CD14-positive monocyte (primary cell): ENCODE results near the gene SHISA6. TPM values are rescaled to one million over a fixed set of nuclear protein-coding genes. Genes with fewer than 3 reads are reported as not detected.

Source experiments
- DNase-seq, 3 donors: peaks; one replicate each; pipeline ENCODE4 v3.0.0-alpha.2; 2011 to 2022
- H2AFZ ChIP-seq: 2 replicates; pipeline ENCODE4 v1.6.0; 2012; ENCODE audit warnings: mild to moderate bottlenecking, low read depth, low read length, inconsistent platforms; ENCODE audit not compliant: insufficient read depth, poor library complexity, severe bottlenecking
- H3K27ac ChIP-seq, 2 donors: 1 replicate in 1 of 2; 2 replicates in 1 of 2; pipeline ENCODE4 v1.5.1; 2012 to 2013; ENCODE audit warnings: low read length in 2 of 2, control low read depth in 1 of 2, inconsistent platforms in 1 of 2, low read depth in 1 of 2, mild to moderate bottlenecking in 1 of 2
- H3K27me3 ChIP-seq, 2 donors: one replicate each; pipeline versions ENCODE4 v1.6.0 to v1.6.1; 2011 to 2013; ENCODE audit warnings: low read length in 2 of 2; ENCODE audit not compliant: control insufficient read depth in 2 of 2, insufficient read depth in 2 of 2
- H3K36me3 ChIP-seq, 2 donors: replicated peaks in 1 of 2; 1 replicate in 1 of 2; 2 replicates in 1 of 2; pipeline versions ENCODE4 v1.5.1 to v1.6.1; 2012 to 2013; ENCODE audit warnings: low read length in 2 of 2, control low read depth in 1 of 2, inconsistent platforms in 1 of 2, mild to moderate bottlenecking in 1 of 2; ENCODE audit not compliant: insufficient read depth in 2 of 2, control insufficient read depth in 1 of 2
- H3K4me1 ChIP-seq, 2 donors: 1 replicate in 1 of 2; 2 replicates in 1 of 2; pipeline versions ENCODE4 v1.5.1 to v1.6.1; 2012 to 2013; ENCODE audit warnings: low read length in 2 of 2, control low read depth in 1 of 2, inconsistent platforms in 1 of 2, mild to moderate bottlenecking in 1 of 2, moderate library complexity in 1 of 2; ENCODE audit not compliant: insufficient read depth in 2 of 2, control insufficient read depth in 1 of 2
- H3K4me2 ChIP-seq: replicated peaks from 2 replicates; pipeline ENCODE3; 2012; ENCODE audit warnings: low read length, moderate library complexity, mild to moderate bottlenecking; ENCODE audit not compliant: poor library complexity, severe bottlenecking; ENCODE audit errors: extremely low read depth
- H3K4me3 ChIP-seq, 3 experiments: fragments of 200-600 bp in 1 of 3; sonication (generic) in 1 of 3; replicated peaks in 1 of 3; 1 replicate in 2 of 3; 2 replicates in 1 of 3; pipeline ENCODE4 v1.5.1; 2011 to 2013; ENCODE audit warnings: low read length in 3 of 3, mild to moderate bottlenecking in 3 of 3, control low read depth in 2 of 3, low read depth in 2 of 3, inconsistent platforms in 1 of 3, moderate library complexity in 1 of 3
- H3K79me2 ChIP-seq: 2 replicates; pipeline ENCODE4 v1.6.0; 2012; ENCODE audit warnings: mild to moderate bottlenecking, control low read depth, inconsistent platforms, low read length, moderate library complexity; ENCODE audit not compliant: insufficient read depth
- H3K9ac ChIP-seq: 2 replicates; pipeline ENCODE4 v1.6.0; 2017; ENCODE audit warnings: low read length, mild to moderate bottlenecking; ENCODE audit not compliant: insufficient read depth, poor library complexity, severe bottlenecking
- H3K9me3 ChIP-seq, 2 donors: replicated peaks in 1 of 2; 1 replicate in 1 of 2; 2 replicates in 1 of 2; pipeline versions ENCODE4 v1.5.1 to v1.6.1; 2012 to 2013; ENCODE audit warnings: low read length in 2 of 2, control low read depth in 1 of 2; ENCODE audit not compliant: control insufficient read depth in 1 of 2, insufficient read depth in 1 of 2
- H4K20me1 ChIP-seq: 2 replicates; pipeline ENCODE4 v1.6.0; 2012; ENCODE audit warnings: mild to moderate bottlenecking, low read length, control low read depth, moderate library complexity; ENCODE audit not compliant: insufficient read depth
- H3K27ac Mint-ChIP-seq, 7 donors: one replicate each; pipeline ENCODE4 v1.8.0; 2020; ENCODE audit warnings: mild to moderate bottlenecking in 7 of 7, mixed read lengths in 7 of 7, moderate library complexity in 6 of 7, inconsistent platforms in 2 of 7
- H3K27me3 Mint-ChIP-seq, 3 donors: one replicate each; pipeline ENCODE4 v1.8.0; 2021 to 2022; ENCODE audit warnings: low read depth in 3 of 3, mild to moderate bottlenecking in 3 of 3, mixed read lengths in 3 of 3, moderate library complexity in 3 of 3, inconsistent platforms in 1 of 3
- H3K36me3 Mint-ChIP-seq, 2 donors: one replicate each; pipeline ENCODE4 v1.8.0; 2020; ENCODE audit warnings: mixed read lengths in 2 of 2, inconsistent platforms in 1 of 2, mild to moderate bottlenecking in 1 of 2
- H3K4me1 Mint-ChIP-seq: one replicate; pipeline ENCODE4 v1.8.0; 2020; ENCODE audit warnings: mild to moderate bottlenecking, mixed read lengths
- H3K4me3 Mint-ChIP-seq, 2 donors: one replicate each; pipeline ENCODE4 v1.8.0; 2020; ENCODE audit warnings: mild to moderate bottlenecking in 2 of 2, mixed read lengths in 2 of 2, moderate library complexity in 1 of 2
- H3K9me3 Mint-ChIP-seq, 7 donors: one replicate each; pipeline ENCODE4 v1.8.0; 2020 to 2022; ENCODE audit warnings: mixed read lengths in 7 of 7, mild to moderate bottlenecking in 6 of 7, moderate library complexity in 6 of 7, inconsistent platforms in 2 of 7
- WGBS: methylation state at CpG from one replicate; pipeline ENCODE4 v1.1.5; 2013; ENCODE audit warnings: missing lambda C conversion rate; ENCODE audit not compliant: insufficient coverage; 5-methylcytosine and 5-hydroxymethylcytosine counted together
- intact Hi-C, 2 donors: fragments of 100-400 bp; cut with micrococcal nuclease; formaldehyde crosslinking; loops; one replicate each; pipeline versions ENCODE4 v1.15.0 to v1.15.1; 2023
- polyA plus RNA-seq, 3 donors: library from polyadenylated mRNA; depleted of rRNA in 1 of 3; unstranded in 2 of 3; stranded (reverse) in 1 of 3; fragments of 300-500 nt in 2 of 3; fragments of >200 nt in 1 of 3; fragmentation: Illumina TruSeq in 2 of 3; gene quantifications; 1 replicate in 2 of 3; 2 replicates in 1 of 3; pipeline ENCODE4 v1.2.3, GENCODE V29; 2012 to 2021
- TF ChIP-seq, protein P1 (sequence below): fragments of 200-600 bp; IDR thresholded peaks from one replicate; pipeline ENCODE4 v1.8.0; 2022; ENCODE audit warnings: antibody characterized with exemption, mild to moderate bottlenecking

SHISA6 gene
- polyA plus RNA-seq, 3 donors = not detected

DNA sequence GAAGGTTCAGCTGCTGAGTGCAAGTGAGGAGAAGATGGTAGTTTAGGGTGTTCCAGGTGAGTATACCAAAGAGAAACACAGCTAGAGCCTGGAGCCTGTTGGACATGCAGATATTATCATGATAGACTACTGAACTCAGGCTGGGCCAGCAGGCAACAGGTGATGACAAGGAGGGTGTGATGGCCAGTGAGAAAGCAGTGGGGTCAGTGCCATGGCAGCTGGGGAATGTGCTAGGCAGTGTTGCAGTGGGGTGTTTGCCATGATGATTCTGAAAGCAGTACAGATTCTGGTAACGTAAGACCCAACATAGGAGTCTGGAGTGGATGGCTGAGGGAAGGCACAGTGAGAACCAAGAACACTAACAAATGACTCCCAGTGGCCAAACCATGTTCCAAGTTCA lies 57.4 kb downstream of the SHISA6 start:
- TF ChIP-seq, protein P1, sequence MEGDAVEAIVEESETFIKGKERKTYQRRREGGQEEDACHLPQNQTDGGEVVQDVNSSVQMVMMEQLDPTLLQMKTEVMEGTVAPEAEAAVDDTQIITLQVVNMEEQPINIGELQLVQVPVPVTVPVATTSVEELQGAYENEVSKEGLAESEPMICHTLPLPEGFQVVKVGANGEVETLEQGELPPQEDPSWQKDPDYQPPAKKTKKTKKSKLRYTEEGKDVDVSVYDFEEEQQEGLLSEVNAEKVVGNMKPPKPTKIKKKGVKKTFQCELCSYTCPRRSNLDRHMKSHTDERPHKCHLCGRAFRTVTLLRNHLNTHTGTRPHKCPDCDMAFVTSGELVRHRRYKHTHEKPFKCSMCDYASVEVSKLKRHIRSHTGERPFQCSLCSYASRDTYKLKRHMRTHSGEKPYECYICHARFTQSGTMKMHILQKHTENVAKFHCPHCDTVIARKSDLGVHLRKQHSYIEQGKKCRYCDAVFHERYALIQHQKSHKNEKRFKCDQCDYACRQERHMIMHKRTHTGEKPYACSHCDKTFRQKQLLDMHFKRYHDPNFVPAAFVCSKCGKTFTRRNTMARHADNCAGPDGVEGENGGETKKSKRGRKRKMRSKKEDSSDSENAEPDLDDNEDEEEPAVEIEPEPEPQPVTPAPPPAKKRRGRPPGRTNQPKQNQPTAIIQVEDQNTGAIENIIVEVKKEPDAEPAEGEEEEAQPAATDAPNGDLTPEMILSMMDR = no peak
- H3K4me2 ChIP-seq = no peak overlapping the region
- peaks cover 14 to 15% of the 10 kb centered on the region in 2 donors for H3K9me3 ChIP-seq
- no peaks in the 10 kb centered on the region for H3K79me2 ChIP-seq
- Mint-ChIP-seq H3K27me3 (no peaks in the 10 kb centered on the region), H3K9me3 (peaks cover 0 to 10% (median 8%) of the 10 kb centered on the region in 7 donors), H3K4me1 (no peaks in the 10 kb centered on the region), H3K4me3 (no peak overlapping the region), H3K36me3 (no peaks in the 10 kb centered on the region), H3K27ac (no peak overlapping the region)
- H3K9ac ChIP-seq = no peak overlapping the region
- no peak overlapping the region for H3K27ac ChIP-seq
- no peak for DNase-seq
- H3K4me1 ChIP-seq = no peaks in the 10 kb centered on the region
- no peaks in the 10 kb centered on the region for H3K36me3 ChIP-seq
- intact Hi-C loops = no loop called here
- H3K27me3 ChIP-seq = no peaks in the 10 kb centered on the region
- H3K4me3 ChIP-seq = no peak overlapping the region
- no peak overlapping the region for H2AFZ ChIP-seq
- H4K20me1 ChIP-seq = no peaks in the 10 kb centered on the region
- no CpG with 5 or more reads among the region's 1 CpG for WGBS

DNA sequence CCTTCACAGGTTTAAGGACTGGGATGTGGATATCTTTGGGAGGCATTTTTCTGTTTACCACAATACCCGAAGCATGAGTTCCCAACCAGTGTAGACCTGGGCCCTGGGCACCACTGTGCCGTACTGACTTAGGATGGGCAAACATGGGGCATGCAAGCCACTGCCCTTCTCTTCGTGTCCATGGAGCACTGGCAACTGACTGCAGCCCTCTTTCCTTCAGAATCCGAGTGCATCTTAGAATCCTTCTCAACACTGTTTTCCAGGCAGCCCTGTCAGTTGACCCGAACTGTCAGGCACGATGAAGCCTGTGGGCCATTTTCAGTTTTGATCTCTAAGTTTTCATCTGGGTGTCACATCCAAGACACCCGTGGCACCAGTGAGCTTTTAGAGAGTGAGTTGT lies 59.2 kb downstream of the SHISA6 start:
- peaks cover 9 to 29% of the 10 kb centered on the region in 2 donors for H3K9me3 ChIP-seq
- H3K4me3 ChIP-seq = no peak overlapping the region
- no peak overlapping the region for H3K4me3 Mint-ChIP-seq
- no peak overlapping the region for H3K9ac ChIP-seq
- no peak overlapping the region for H2AFZ ChIP-seq
- no peaks in the 10 kb centered on the region for H3K4me1 ChIP-seq
- no peak for DNase-seq
- WGBS = 96% methylated on average over 4 of the region's 7 CpGs
- H3K9me3 Mint-ChIP-seq = peaks cover 3 to 15% (median 10%) of the 10 kb centered on the region in 7 donors
- TF ChIP-seq, protein P1 = no peak
- no peak overlapping the region for H3K27ac Mint-ChIP-seq
- H3K79me2 ChIP-seq = no peaks in the 10 kb centered on the region
- H4K20me1 ChIP-seq = no peaks in the 10 kb centered on the region
- no peak overlapping the region for H3K27ac ChIP-seq
- H3K27me3 ChIP-seq = no peaks in the 10 kb centered on the region
- H3K4me2 ChIP-seq = no peak overlapping the region
- no peaks in the 10 kb centered on the region for H3K27me3 Mint-ChIP-seq
- no peaks in the 10 kb centered on the region for H3K36me3 Mint-ChIP-seq
- no peaks in the 10 kb centered on the region for H3K36me3 ChIP-seq
- intact Hi-C loops = no loop called here
- H3K4me1 Mint-ChIP-seq = no peaks in the 10 kb centered on the region
